Nephron progenitor cell (in vitro differentiated cells): Measurements from ENCODE around the gene ZNF429.
A peak's percentile ranks its signal among the peaks of the same experiment; 100 is the strongest.

Experiments
- DNase-seq: peaks from one replicate; pipeline ENCODE4 v3.0.0; 2021
- H3K27ac Mint-ChIP-seq: 2 replicates; pipeline ENCODE4 v1.8.0; 2021; ENCODE audit warnings: mild to moderate bottlenecking, moderate library complexity, mixed read lengths
- H3K27me3 Mint-ChIP-seq: 2 replicates; pipeline ENCODE4 v1.8.0; 2021; ENCODE audit warnings: mild to moderate bottlenecking, low read depth, mixed read lengths; ENCODE audit not compliant: poor library complexity
- H3K36me3 Mint-ChIP-seq: 2 replicates; pipeline ENCODE4 v1.8.0; 2021; ENCODE audit warnings: low read depth, mixed read lengths
- H3K4me1 Mint-ChIP-seq: 2 replicates; pipeline ENCODE4 v1.8.0; 2021; ENCODE audit warnings: mixed read lengths
- H3K4me3 Mint-ChIP-seq: 2 replicates; pipeline ENCODE4 v1.8.0; 2021; ENCODE audit warnings: mild to moderate bottlenecking, moderate library complexity, mixed read lengths
- H3K9me3 Mint-ChIP-seq: 2 replicates; pipeline ENCODE4 v1.8.0; 2021; ENCODE audit warnings: mild to moderate bottlenecking, moderate library complexity, mixed read lengths
- CTCF ChIP-seq: fragments of 200-600 bp; sonication (generic); IDR thresholded peaks from 2 replicates; pipeline ENCODE4 v1.5.0; 2021; ENCODE audit warnings: antibody characterized with exemption

ZNF429 gene

DNA sequence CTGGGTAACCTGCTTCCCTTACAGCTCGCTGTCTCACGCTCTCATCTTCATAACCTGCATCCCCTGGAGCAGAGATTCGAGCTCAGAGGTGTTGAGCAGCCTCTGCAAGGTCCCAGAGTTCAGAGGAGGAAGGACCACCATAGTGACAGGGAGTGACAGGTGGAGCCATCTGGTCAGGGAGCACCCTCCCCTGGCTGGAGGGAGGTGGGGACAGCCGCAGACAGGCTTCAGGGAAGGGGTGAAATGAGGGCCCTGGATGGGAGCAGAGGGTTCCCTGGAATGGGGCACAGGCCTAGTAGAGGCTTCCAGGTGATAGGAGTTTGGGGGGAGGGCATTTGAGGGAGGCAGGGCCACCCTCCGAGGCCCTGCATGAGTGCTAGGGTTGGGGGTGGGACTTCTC lies 82.1 kb downstream of the ZNF429 start:
- Mint-ChIP-seq H3K27ac (no peak overlapping the region), H3K4me3 (no peak overlapping the region), H3K36me3 (peaks cover 4% of the 10 kb centered on the region), H3K27me3 (peaks cover 50% of the 10 kb centered on the region), H3K9me3 (peaks cover 72% of the 10 kb centered on the region), H3K4me1 (no peaks in the 10 kb centered on the region)
- no peak for DNase-seq
- no peak for TF ChIP-seq CTCF

DNA sequence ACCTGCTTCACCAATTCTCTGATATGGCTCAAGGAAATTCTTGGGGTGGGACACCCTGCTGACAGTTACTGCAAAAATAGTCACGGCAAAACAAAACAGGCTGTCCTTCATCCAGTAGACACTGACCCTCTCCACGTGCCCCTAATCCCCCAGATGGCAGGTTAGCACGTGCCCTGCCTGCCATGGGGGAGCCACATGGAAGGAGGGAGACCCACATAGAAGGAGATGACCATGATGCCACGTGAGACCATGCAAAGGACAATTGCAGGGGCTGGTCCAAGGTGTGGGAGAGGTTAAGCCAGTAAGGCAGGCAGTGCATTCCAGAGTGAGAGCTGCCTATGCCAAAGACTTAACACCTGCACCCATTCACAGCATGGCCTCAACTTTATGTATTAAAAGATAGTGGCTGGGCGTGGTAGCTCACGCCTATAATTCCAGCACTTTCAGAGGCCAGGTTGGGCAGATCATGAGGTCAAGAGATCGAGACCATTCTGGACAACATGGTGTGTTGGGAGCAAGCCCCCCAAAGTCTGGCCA lies 82.7 kb downstream of the ZNF429 start:
- TF ChIP-seq CTCF: no peak
- Mint-ChIP-seq H3K27ac (no peak overlapping the region), H3K27me3 (peaks cover 50% of the 10 kb centered on the region), H3K4me1 (no peaks in the 10 kb centered on the region), H3K4me3 (no peak overlapping the region), H3K36me3 (peaks cover 4% of the 10 kb centered on the region), H3K9me3 (peaks cover 72% of the 10 kb centered on the region)
- no peak for DNase-seq

GRCh38 chr19:21590867-21591266 lies 85.5 kb downstream of the ZNF429 start:
- no peaks in the 10 kb centered on the region for H3K36me3 Mint-ChIP-seq
- H3K27me3 Mint-ChIP-seq: peaks cover 36% of the 10 kb centered on the region
- H3K27ac Mint-ChIP-seq: peak overlapping the region; percentile 19
- H3K4me3 Mint-ChIP-seq: no peak overlapping the region
- peaks cover 64% of the 10 kb centered on the region for H3K9me3 Mint-ChIP-seq
- DNase-seq: no peak
- no peaks in the 10 kb centered on the region for H3K4me1 Mint-ChIP-seq
- TF ChIP-seq CTCF: no peak

DNA sequence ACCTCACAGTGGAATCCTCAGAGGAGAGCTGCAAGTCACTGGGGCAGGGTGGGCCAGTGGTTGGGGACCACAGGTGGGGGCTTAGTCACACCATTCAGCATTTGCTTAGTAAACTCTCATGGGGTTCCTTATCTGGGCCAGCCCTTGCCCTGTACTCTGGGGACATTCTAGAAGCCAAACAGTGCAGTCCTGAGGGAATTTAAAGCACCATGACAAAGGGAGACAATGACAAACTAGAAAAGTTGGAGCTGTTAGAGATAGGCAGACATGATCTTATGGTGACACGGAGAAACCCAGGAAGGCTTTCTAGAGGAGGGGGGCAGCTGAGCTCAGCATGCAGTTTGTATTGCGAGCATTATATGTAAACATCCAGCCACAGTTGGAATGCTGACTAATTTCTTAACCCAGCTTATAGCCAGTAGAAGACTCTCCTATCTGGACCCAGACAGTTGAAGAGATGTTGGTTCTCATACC lies 87.6 kb downstream of the ZNF429 start:
- H3K27ac Mint-ChIP-seq: no peak overlapping the region
- H3K27me3 Mint-ChIP-seq: peaks cover 22% of the 10 kb centered on the region
- DNase-seq: no peak
- peaks cover 72% of the 10 kb centered on the region for H3K9me3 Mint-ChIP-seq
- H3K4me3 Mint-ChIP-seq: no peak overlapping the region
- no peak for TF ChIP-seq CTCF
- H3K36me3 Mint-ChIP-seq: no peaks in the 10 kb centered on the region
- no peaks in the 10 kb centered on the region for H3K4me1 Mint-ChIP-seq

GRCh38 chr19:21593502-21593901 lies 88.1 kb downstream of the ZNF429 start:
- H3K27ac Mint-ChIP-seq: no peak overlapping the region
- H3K9me3 Mint-ChIP-seq: peaks cover 71% of the 10 kb centered on the region
- no peak overlapping the region for H3K4me3 Mint-ChIP-seq
- H3K4me1 Mint-ChIP-seq: no peaks in the 10 kb centered on the region
- no peak for TF ChIP-seq CTCF
- H3K36me3 Mint-ChIP-seq: no peaks in the 10 kb centered on the region
- H3K27me3 Mint-ChIP-seq: peaks cover 18% of the 10 kb centered on the region
- DNase-seq: no peak
